ENCODE data around the gene NMNAT2.

NMNAT2 gene

GRCh38 chr1:183233113-183233512, 185.1 kb downstream of the NMNAT2 start:
- no peak for DNase-seq

GRCh38 chr1:183231545-183231944, 186.6 kb downstream of the NMNAT2 start:
- DNase-seq = no peak

- no peak for DNase-seq
Measured at GRCh38 chr1:183230413-183230812, 187.8 kb downstream of the NMNAT2 start.

- DNase-seq = no peak
Measured at GRCh38 chr1:183228347-183229220, 189.6 kb downstream of the NMNAT2 start.

- peak; percentile 33 for DNase-seq
Measured at GRCh38 chr1:183227422-183228346, 190.5 kb downstream of the NMNAT2 start.

GRCh38 chr1:183226963-183227362, 191.2 kb downstream of the NMNAT2 start:
- no peak for DNase-seq

- DNase-seq = no peak
Measured at GRCh38 chr1:183226361-183226760, 191.8 kb downstream of the NMNAT2 start.

GRCh38 chr1:183223467-183223866, 194.7 kb downstream of the NMNAT2 start:
- DNase-seq = no peak

- no peak for DNase-seq
Measured at GRCh38 chr1:183222909-183223308, 195.3 kb downstream of the NMNAT2 start.

GRCh38 chr1:183219616-183220009, 198.6 kb downstream of the NMNAT2 start:
- DNase-seq = peak; percentile 52

GRCh38 chr1:183218971-183219615, 199.1 kb downstream of the NMNAT2 start:
- no peak for DNase-seq

GRCh38 chr1:183218027-183218618, 200.1 kb downstream of the NMNAT2 start:
- DNase-seq = peak; percentile 96

GRCh38 chr1:183215936-183216335, 202.2 kb downstream of the NMNAT2 start:
- no peak for DNase-seq

- peak; percentile 88 for DNase-seq
Measured at GRCh38 chr1:183215076-183215720, 203.0 kb downstream of the NMNAT2 start.

GRCh38 chr1:183214021-183214970, 203.9 kb downstream of the NMNAT2 start:
- peak; percentile 79 for DNase-seq

GRCh38 chr1:183212870-183213269, 205.3 kb downstream of the NMNAT2 start:
- DNase-seq = peak; percentile 28

GRCh38 chr1:183210681-183211080, 207.5 kb downstream of the NMNAT2 start:
- peak; percentile 90 for DNase-seq

- DNase-seq = peak; percentile 71
Measured at GRCh38 chr1:183209533-183210158, 208.5 kb downstream of the NMNAT2 start.

GRCh38 chr1:183206538-183207122, 211.6 kb downstream of the NMNAT2 start:
- no peak for DNase-seq

- peak; percentile 60 for DNase-seq
Measured at GRCh38 chr1:183205196-183205781, 212.9 kb downstream of the NMNAT2 start.

Data from NCI-H1694 treated with DMSO at 0.1 percent for 48 hours (cell line).